HEK293 (cell line): ENCODE measurements around the gene SMCO4.

Source experiments
- TCF7L2 ChIP-seq: IDR thresholded peaks from 2 replicates; pipeline ENCODE4 v1.6.1; 2011; ENCODE audit warnings: low read depth, mild to moderate bottlenecking, inconsistent platforms, low read length, moderate library complexity, borderline replicate concordance
- ZNF2 ChIP-seq: fragments of 450-650 bp; formaldehyde crosslinking; IDR thresholded peaks from 2 replicates; pipeline ENCODE4 v1.5.1; 2016; ENCODE audit warnings: missing biosample characterization, missing genetic modification characterization
- ZNF202 ChIP-seq: fragments of 450-650 bp; formaldehyde crosslinking; IDR thresholded peaks from 2 replicates; pipeline ENCODE4 v1.5.1; 2016; ENCODE audit warnings: missing biosample characterization, missing genetic modification characterization, borderline replicate concordance
- TF ChIP-seq, protein P1 (sequence below): fragments of 450-650 bp; formaldehyde crosslinking; IDR thresholded peaks from 2 replicates; pipeline ENCODE4 v1.5.1; 2016; ENCODE audit warnings: missing biosample characterization, missing genetic modification characterization

GRCh38 chr11:93541884-93542810, 1.0 kb downstream of the SMCO4 start:
- TF ChIP-seq ZNF202 (tag by site-specific recombination) (no peak), TCF7L2 (no peak), ZNF2 (tag by site-specific recombination) (no peak)
- TF ChIP-seq, protein P1, sequence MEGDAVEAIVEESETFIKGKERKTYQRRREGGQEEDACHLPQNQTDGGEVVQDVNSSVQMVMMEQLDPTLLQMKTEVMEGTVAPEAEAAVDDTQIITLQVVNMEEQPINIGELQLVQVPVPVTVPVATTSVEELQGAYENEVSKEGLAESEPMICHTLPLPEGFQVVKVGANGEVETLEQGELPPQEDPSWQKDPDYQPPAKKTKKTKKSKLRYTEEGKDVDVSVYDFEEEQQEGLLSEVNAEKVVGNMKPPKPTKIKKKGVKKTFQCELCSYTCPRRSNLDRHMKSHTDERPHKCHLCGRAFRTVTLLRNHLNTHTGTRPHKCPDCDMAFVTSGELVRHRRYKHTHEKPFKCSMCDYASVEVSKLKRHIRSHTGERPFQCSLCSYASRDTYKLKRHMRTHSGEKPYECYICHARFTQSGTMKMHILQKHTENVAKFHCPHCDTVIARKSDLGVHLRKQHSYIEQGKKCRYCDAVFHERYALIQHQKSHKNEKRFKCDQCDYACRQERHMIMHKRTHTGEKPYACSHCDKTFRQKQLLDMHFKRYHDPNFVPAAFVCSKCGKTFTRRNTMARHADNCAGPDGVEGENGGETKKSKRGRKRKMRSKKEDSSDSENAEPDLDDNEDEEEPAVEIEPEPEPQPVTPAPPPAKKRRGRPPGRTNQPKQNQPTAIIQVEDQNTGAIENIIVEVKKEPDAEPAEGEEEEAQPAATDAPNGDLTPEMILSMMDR: no peak
